K562 (cell line): ENCODE results near the gene MSN. TPM values are rescaled to one million over a fixed set of nuclear protein-coding genes. Genes with fewer than 3 reads are reported as not detected.

Experiments
- CBFA2T3 ChIP-seq: fragments of 450-650 bp; IDR thresholded peaks from 2 replicates; pipeline ENCODE4 v1.6.1; 2017
- FOXM1 ChIP-seq, 2 experiments: fragments of 450-650 bp in 1 of 2; sonication (generic) in 1 of 2; formaldehyde crosslinking in 1 of 2; IDR thresholded peaks; 2 replicates each; pipeline versions ENCODE4 v1.6.1 to v1.9.0; 2017 to 2022; ENCODE audit warnings: low read depth in 2 of 2, mild to moderate bottlenecking in 2 of 2, missing genetic modification reagents in 1 of 2, moderate library complexity in 1 of 2
- FOXP1 ChIP-seq: sonication (generic); formaldehyde crosslinking; IDR thresholded peaks from 2 replicates; pipeline ENCODE4 v1.8.0; 2022; ENCODE audit warnings: mild to moderate bottlenecking, missing genetic modification reagents
- MXI1 ChIP-seq: IDR thresholded peaks from 2 replicates; pipeline ENCODE4 v1.6.1; 2011; ENCODE audit warnings: low read depth, mild to moderate bottlenecking, improper control_type of control experiment, low read length
- NCOA6 ChIP-seq: fragments of 450-650 bp; IDR thresholded peaks from 2 replicates; pipeline ENCODE4 v1.6.1; 2017; ENCODE audit warnings: mild to moderate bottlenecking
- NCOR1 ChIP-seq: fragments of 450-650 bp; IDR thresholded peaks from 2 replicates; pipeline ENCODE4 v1.6.1; 2016; ENCODE audit warnings: mild to moderate bottlenecking, moderate library complexity
- NELFE ChIP-seq: IDR thresholded peaks from 2 replicates; pipeline ENCODE4 v1.6.1; 2011; ENCODE audit warnings: mild to moderate bottlenecking; ENCODE audit not compliant: insufficient read depth, insufficient read length
- NR2C1 ChIP-seq, 2 experiments: fragments of 450-650 bp; IDR thresholded peaks; 2 replicates each; pipeline ENCODE4 v1.6.1; 2017; ENCODE audit warnings: mild to moderate bottlenecking in 2 of 2, antibody characterized with exemption in 1 of 2, inconsistent platforms in 1 of 2, missing compliant biosample characterization in 1 of 2, missing genetic modification characterization in 1 of 2
- NRF1 ChIP-seq, 2 experiments: fragments of 450-650 bp; IDR thresholded peaks in 1 of 2; conservative IDR thresholded peaks in 1 of 2; 2 replicates each; pipeline ENCODE4 v1.6.1; 2014; ENCODE audit warnings: mild to moderate bottlenecking in 2 of 2
- POU5F1 ChIP-seq: fragments of 150-350 bp; IDR thresholded peaks from 2 replicates; pipeline ENCODE4 v1.6.1; 2014; ENCODE audit warnings: borderline replicate concordance, low read length, low read depth, mild to moderate bottlenecking; ENCODE audit not compliant: partially characterized antibody
- PTBP1 ChIP-seq: fragments of 200-400 bp; formaldehyde crosslinking; IDR thresholded peaks from 2 replicates; pipeline ENCODE4 v1.6.1; 2017; ENCODE audit warnings: low read depth, low read length
- SMARCB1 ChIP-seq: IDR thresholded peaks from 2 replicates; pipeline ENCODE4 v1.6.1; 2011; ENCODE audit warnings: improper control_type of control experiment, low read depth; ENCODE audit not compliant: insufficient read length
- TAF9B ChIP-seq: fragments of 450-650 bp; IDR thresholded peaks from 2 replicates; pipeline ENCODE4 v1.6.1; 2018; ENCODE audit warnings: mild to moderate bottlenecking; ENCODE audit not compliant: partially characterized antibody
- TEAD4 ChIP-seq, 2 experiments: sonication (generic) in 1 of 2; formaldehyde crosslinking in 1 of 2; IDR thresholded peaks; 2 replicates each; pipeline versions ENCODE4 v1.6.1 to v1.8.0; 2012 to 2022; ENCODE audit warnings: borderline replicate concordance in 1 of 2, inconsistent platforms in 1 of 2, low read length in 1 of 2, mild to moderate bottlenecking in 1 of 2, missing genetic modification reagents in 1 of 2
- ZBTB17 ChIP-seq: fragments of 450-650 bp; formaldehyde crosslinking; IDR thresholded peaks from 2 replicates; pipeline ENCODE4 v1.4.0; 2020; ENCODE audit warnings: mild to moderate bottlenecking
- ZNF507 ChIP-seq: conservative IDR thresholded peaks from 2 replicates; pipeline ENCODE4 v1.6.1; 2017; ENCODE audit warnings: missing genetic modification characterization, missing compliant biosample characterization
- polyA plus RNA-seq, 8 experiments: library from polyadenylated mRNA; depleted of rRNA in 4 of 8; stranded (reverse) in 5 of 8; unstranded in 3 of 8; fragments of >200 nt; fragmentation: Nextera tagmentation in 2 of 8; fragmentation: Illumina TruSeq in 1 of 8; extraction: Ambion mirVana in 2 of 8; extraction: Trizol in 1 of 8; gene quantifications; 2 replicates each; pipeline versions ENCODE4 v1.2.1 to v1.2.3, GENCODE V29; 2011 to 2014; ENCODE audit warnings: inconsistent platforms in 1 of 8, missing spikeins in 1 of 8
- total RNA-seq, 7 experiments: library from RNA; depleted of rRNA in 6 of 7; stranded (reverse); fragments of >200 nt in 6 of 7; fragmentation: Illumina TruSeq in 2 of 7; extraction: Trizol in 2 of 7; gene quantifications; 2 replicates each; pipeline versions ENCODE4 v1.2.1 to v1.2.3, GENCODE V29; 2011 to 2021; ENCODE audit warnings: low replicate concordance in 1 of 7

The MSN gene
- total and polyA plus RNA-seq, 9 of the 15 experiments (the other 6 are each of a cell fraction or from before 2014, with no cell fraction given) = 128 to 486 (median 237) TPM

GRCh38 chrX:65695849-65696449 is 28.5 kb downstream of the MSN start (continued):
- no peak for TF ChIP-seq MXI1
- no peak for TF ChIP-seq SMARCB1
- no peak for TF ChIP-seq NCOA6
- no peak for TF ChIP-seq FOXM1 (IDR thresholded peaks at IDR 0.05; ENCODE audit: low read depth)
- no peak for TF ChIP-seq FOXM1 (CRISPR knock-in tag; IDR thresholded peaks at IDR 0.05; ENCODE audit: low read depth)
- TF ChIP-seq NRF1 (conservative IDR thresholded peaks at IDR 0.05 in 1 of 2, IDR thresholded peaks at IDR 0.05 in 1 of 2) = no peak
- peak; percentile 73 for TF ChIP-seq CBFA2T3
- peak; percentile 45 for TF ChIP-seq NCOR1
- TF ChIP-seq NR2C1 (IDR thresholded peaks at IDR 0.05) = no peak
- no peak for TF ChIP-seq NR2C1 (tag; IDR thresholded peaks at IDR 0.05)
- no peak for TF ChIP-seq ZBTB17 (CRISPR knock-in tag)
- no peak for TF ChIP-seq NELFE
- TF ChIP-seq TEAD4 (IDR thresholded peaks at IDR 0.05; ENCODE audit: low read length) = 0 out of 2 replicates have a peak, but pooled peaks have one; percentile 8
- no peak for TF ChIP-seq TEAD4 (CRISPR knock-in tag; IDR thresholded peaks at IDR 0.05; ENCODE audit: borderline replicate concordance)
- no peak for TF ChIP-seq POU5F1
- TF ChIP-seq ZNF507 = no peak
- no peak for TF ChIP-seq TAF9B
- no peak for TF ChIP-seq FOXP1 (CRISPR knock-in tag)
- TF ChIP-seq PTBP1 = no peak
